GM12891 (cell line): ENCODE data around the gene TMEM248.

Source experiments
- POLR2A ChIP-seq: IDR thresholded peaks from 2 replicates; pipeline ENCODE4 v1.6.1; 2011; ENCODE audit warnings: low read depth, low read length, control low read depth
- POLR2AphosphoS5 ChIP-seq: IDR thresholded peaks from 2 replicates; pipeline ENCODE4 v1.6.1; 2011; ENCODE audit warnings: low read depth, low read length, control low read depth
- SPI1 ChIP-seq: IDR thresholded peaks from 2 replicates; pipeline ENCODE4 v1.6.1; 2011; ENCODE audit warnings: low read depth, low read length, control low read depth
- TAF1 ChIP-seq: IDR thresholded peaks from 2 replicates; pipeline ENCODE4 v1.6.1; 2011; ENCODE audit warnings: low read depth, low read length, control low read depth

GRCh38 chr7:66929935-66930334 is 8.9 kb downstream of the TMEM248 start:
- TF ChIP-seq SPI1 (no peak), TAF1 (no peak), POLR2AphosphoS5 (no peak), POLR2A (no peak)
